Stimulated activated CD8-positive, alpha-beta memory T cell treated with anti-CD3 and anti-CD28 coated beads, Interleukin-4, amount 100 ng/mL, for 1 hour (primary cell): ENCODE results near the gene KIAA1143.

Experiments
- DNase-seq, 2 donors: peaks; one replicate each; pipeline ENCODE4 v3.0.0-alpha.2; 2020; ENCODE audit warnings: low read depth in 2 of 2, low spot score in 1 of 2

Gene KIAA1143

GRCh38 chr3:44761424-44762169 is at the start of gene KIAA1143, which contains the start of gene KIF15:
Gene KIAA1143, minus strand, starts transcription at chr3:44761619. Its CDS starts 17 bp downstream, at chr3:44761602.
Gene KIF15, plus strand, starts transcription at chr3:44761794. Its CDS starts 72 bp downstream, at chr3:44761866.
- peak; percentile 96 for DNase-seq

GRCh38 chr3:44805960-44806359 is 44.5 kb upstream of the KIAA1143 start:
- DNase-seq: no peak

- no peak for DNase-seq
Measured at GRCh38 chr3:44803298-44803697, 41.9 kb upstream of the KIAA1143 start.

- no peak for DNase-seq
Measured at GRCh38 chr3:44802011-44802410, 40.6 kb upstream of the KIAA1143 start.

- no peak for DNase-seq
Measured at GRCh38 chr3:44795197-44795596, 33.8 kb upstream of the KIAA1143 start.

GRCh38 chr3:44782891-44783290 is 21.5 kb upstream of the KIAA1143 start:
- DNase-seq: no peak

GRCh38 chr3:44772099-44772442 is 10.7 kb upstream of the KIAA1143 start:
- no peak for DNase-seq

GRCh38 chr3:44771424-44772098 is 10.1 kb upstream of the KIAA1143 start:
- no peak for DNase-seq

- no peak for DNase-seq
Measured at GRCh38 chr3:44764248-44764647, 2.8 kb upstream of the KIAA1143 start.

- no peak for DNase-seq
Measured at GRCh38 chr3:44762690-44763089, 1.3 kb upstream of the KIAA1143 start.

- DNase-seq: no peak
Measured at GRCh38 chr3:44762170-44762677, 805 bp upstream of the KIAA1143 start.

GRCh38 chr3:44761101-44761423 is 357 bp downstream of the KIAA1143 start:
- DNase-seq: no peak

- no peak for DNase-seq
Measured at GRCh38 chr3:44734646-44735168, 26.7 kb downstream of the KIAA1143 start.

- peak; percentile 57 to 73 for DNase-seq
Measured at GRCh38 chr3:44729384-44729910, 32.0 kb downstream of the KIAA1143 start, which contains the start of gene ZNF501. Gene ZNF501, plus strand, starts transcription at chr3:44729635. Its CDS starts 4,787 bp downstream, at chr3:44734422.

GRCh38 chr3:44722103-44722401 is 39.4 kb downstream of the KIAA1143 start:
- DNase-seq: no peak

GRCh38 chr3:44721231-44722102 is 40.0 kb downstream of the KIAA1143 start:
- DNase-seq: no peak

- DNase-seq: peak; percentile 19 to 37
Measured at GRCh38 chr3:44712455-44713075, 48.9 kb downstream of the KIAA1143 start, which contains the start of gene ZNF502. Gene ZNF502, plus strand, starts transcription at chr3:44712660. Its CDS starts 7,602 bp downstream, at chr3:44720262.
